Bone marrow (tissue), 2 donors: ENCODE data around the gene FMOD.
A peak's percentile ranks its signal among the peaks of the same experiment; 100 is the strongest.
"Not testable (repeated sequence)": the region's sequence is repeated elsewhere in the genome, so short reads cannot be mapped to it uniquely, and the experiment has no call there.

Experiments used
- DNase-seq, 2 donors: peaks; one replicate each; lab custom pipeline; 2025; lab: John Stamatoyannopoulos, UW

FMOD gene

DNA sequence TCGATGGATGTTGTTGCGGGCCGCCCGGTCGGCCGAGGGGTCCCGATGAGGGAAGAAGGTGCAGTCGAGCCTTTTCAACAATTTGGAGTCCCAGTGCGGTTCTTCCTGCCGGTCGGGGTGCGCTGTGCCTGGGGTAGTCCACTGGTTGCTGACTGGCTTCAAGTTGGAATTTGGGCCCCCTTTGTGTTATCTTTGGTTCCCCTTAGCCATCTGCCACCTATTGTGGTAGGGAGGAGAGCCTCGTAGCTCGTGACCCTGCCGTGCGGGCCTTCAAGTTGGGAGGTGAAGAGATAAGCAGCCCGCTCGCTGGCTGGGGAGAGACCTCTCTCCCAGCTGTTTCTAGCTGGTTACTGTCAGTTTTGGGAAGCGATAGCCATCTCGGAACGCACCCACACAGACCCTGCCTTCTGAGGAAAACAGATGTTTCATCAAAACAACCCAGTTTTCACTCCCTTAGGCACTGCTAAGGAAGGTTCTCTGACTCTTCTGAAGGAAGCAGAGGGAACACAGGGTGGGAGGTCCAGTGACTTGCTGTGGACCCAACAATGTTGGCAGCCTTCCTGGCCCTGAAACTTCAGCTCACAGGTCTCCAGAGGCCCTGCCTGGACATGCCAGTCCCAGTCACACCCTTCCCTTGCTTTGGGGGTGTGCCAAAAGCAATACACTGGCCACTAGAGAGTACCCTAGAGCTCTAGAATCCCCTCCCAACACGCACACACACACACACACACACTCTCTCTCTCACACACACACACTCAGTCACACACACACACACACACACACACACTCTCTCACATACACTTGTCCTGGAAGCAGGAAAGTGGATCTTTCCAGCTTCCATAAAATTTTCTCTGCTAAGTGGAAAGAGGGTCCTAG, 44.6 kb downstream of the FMOD start:
- peak; percentile 43 to 48 for DNase-seq

DNA sequence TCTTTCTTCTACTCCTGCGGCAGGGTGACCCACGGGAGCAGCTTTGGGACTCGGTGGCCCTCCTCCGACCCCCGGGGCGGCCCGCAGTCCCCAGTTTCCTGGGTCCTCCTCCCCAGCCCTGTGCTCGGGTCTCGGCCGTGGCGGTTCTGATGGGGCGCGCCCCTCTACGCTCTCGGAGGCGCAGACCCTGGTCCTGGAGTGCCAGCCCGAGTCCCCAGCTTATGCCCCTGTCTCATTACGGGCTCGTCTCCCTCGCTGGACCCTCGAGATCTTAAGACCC, 45.2 kb downstream of the FMOD start:
- DNase-seq: no peak

DNA sequence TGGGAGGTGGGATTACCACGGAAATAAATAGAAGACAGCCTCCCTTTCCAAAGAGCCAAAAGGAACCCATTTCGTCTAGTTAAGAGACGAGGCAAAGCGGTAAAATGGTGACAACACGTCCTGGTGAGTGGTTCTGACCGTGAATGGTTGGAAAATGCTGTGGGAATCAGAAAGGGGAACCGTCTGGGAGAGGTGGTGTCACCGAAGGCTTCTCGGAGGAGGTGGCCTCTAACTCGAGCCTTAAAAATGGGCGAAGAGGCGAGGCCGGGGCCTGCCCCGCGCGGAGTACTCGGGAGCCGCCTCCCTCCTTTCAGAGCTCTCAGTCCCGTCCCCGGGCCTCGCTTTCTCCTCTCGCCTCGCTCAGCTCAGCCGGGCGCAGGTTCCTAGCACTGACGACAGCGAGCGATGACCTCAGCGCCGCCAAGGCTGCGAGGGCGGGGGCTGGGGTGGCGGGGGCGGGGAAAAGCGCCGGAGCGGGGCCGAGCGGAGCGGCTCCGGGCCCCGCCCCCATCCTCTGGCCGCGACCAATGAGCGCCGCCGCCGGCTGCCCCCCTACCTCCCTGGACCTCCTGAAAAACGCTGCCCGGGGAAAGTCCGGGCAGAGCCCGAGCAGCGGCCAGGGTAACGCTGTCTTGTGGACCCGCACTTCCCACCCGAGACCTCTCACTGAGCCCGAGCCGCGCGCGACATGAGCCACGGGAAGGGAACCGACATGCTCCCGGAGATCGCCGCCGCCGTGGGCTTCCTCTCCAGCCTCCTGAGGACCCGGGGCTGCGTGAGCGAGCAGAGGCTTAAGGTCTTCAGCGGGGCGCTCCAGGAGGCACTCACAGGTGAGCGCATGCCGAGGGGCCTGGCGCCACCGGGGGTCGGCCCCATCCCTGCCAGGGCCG, 45.8 kb downstream of the FMOD start, which contains the start of gene BTG2:
BTG2 (plus strand) TSS at position 601 of the 890 bp plus-strand sequence; CDS start at position 689, 88 bp downstream.
- peak; percentile 70 to 83 for DNase-seq

DNA sequence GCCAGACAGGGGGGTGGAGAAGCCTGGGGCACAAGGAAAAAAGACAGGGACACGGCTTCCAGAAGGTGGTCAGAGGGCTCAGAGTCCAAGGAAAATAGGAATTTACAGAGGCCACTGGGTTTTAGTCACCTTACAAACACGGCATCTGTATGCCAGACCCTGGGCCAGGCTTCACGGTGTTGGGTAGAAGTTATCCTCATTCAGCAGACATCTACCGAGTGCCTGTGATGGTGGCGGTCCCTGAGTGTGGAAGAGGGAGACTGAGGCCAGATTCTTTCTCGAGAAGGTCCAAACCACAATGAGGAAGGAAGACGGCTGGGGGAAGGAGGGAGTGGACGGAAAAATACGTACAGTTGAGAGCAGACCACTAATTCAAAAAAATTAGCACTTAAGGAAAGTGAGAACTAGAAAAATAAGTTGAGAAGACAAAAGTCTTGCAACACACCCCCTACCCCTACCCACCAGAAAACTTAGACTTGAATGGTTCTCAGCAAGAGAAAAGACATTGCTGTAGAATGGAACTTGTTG, 46.5 kb downstream of the FMOD start:
- no peak for DNase-seq

DNA sequence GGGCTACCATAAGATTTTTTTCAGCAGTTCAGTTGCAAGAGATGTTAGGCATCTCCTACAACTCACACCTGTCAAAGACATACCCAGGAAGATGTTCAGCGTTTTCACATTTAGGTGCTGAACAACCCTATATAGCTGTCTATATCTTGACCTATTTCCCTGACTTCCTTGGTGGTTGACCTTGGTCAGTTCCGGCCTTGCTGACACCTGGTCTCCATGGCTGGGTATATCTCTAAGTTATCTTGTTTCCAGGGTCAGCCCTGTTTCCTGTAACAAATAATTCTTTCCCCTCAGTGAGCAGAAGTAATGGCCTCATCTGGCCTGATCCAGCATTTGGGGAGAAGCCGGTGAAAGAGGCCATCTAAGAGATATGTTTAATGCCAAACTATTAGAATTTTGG, 48.0 kb downstream of the FMOD start:
- no peak for DNase-seq

DNA sequence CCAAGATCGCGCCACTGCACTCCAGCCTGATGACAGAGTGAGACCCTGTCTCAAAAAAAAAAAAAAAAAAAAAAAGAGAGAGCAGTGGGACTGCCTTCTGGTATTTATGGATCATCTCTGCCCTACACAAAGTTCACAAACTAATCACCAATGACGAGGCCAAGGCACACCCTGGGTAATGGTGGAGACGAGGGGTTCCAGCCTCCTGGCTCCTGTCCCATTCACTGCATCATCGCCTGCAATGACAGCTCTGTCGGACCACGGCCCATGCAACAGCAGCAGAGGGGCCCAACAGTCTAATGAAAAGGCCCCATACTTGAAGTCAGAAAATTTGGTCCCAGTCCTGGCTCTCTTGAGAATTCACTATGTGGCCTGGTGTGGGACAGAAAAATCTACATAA, 48.5 kb downstream of the FMOD start:
- DNase-seq: no peak

DNA sequence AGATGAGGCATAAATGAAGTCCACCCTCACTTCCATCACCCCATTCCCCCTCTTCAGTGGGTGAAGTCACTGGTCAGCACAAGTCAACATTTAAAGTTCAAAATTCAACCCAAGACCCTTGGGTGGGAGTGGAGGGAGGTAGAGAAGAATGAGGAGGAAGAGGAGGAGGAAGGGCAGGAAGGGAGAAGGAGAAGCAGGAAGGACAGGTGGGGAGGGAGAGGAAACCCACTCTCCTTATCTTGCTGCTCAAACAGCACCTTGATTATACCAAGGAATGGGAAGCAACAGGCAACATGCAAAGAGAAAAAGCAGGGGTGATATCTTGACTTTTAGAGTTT, 49.6 kb downstream of the FMOD start:
- no peak for DNase-seq

DNA sequence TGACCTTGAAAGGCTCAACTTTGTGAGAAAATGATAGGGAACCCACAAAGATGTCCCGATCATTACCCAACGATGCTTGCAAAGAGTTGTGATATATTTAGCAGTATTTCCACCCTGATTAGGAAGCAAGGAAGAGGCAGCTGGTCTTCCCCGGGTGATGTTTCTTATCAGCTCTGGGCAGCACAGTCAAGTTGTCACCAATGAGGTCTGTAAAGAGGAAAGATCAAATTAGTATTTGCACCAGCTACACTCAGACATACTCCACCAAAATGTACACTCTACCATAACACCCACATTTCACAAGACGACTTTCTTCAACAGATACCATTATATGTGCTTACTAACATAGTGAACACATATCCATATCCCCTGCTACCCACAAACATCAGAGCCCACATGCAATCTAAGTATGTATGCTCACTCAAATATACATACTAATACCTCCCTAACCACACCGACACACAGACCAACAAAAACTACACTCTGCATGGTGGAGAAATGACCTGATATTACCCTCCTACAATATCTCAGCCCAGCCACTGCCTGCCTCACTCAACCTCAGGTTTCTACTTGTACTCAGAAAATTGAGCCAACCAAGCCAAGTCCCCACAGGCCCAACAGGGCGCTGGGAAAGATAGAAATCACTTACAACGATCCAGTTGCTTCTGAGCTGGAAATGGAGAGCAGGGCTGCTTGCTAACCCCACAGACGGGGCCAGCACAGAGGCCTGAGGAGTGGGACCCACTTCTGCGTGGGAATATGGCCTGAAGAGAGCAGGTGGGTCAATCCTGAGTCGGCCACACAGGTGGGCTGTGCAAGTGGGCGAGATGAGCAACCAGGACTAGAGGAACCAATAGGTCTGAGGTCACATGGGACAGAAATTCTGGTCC, 50.2 kb downstream of the FMOD start:
- DNase-seq: no peak

DNA sequence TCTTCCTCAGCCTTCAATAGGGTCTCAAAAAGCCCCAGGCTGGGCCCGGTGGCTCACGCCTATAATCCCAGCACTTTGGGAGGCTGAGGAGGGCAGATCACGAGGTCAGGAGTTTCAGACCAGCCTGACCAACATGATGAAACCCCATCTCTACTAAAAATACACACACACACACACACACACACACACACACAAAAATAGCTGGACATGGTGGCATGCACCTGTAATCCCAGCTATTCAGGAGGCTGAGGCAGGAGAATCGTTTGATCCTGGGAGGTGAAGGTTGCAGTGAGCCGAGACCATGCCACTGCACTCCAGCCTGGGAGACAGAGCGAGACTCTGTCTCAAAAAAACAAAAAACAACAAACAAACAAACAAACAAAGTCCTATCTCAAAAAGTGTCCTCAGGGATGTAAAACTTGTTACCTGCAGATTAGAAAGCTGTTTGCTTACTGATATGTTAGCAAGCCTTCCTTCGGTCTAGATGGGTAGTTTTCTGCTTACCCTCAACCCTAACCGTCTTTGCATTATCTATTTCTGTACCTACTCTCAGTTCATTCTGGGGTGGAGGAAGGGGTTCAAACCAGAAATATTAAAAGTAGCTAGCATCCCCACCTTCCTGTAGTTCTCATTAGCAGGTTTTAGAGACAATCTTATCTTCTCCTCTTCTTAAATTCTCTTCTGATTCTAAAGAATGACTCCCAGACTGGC, 51.0 kb downstream of the FMOD start:
- DNase-seq: not testable (repeated sequence)

DNA sequence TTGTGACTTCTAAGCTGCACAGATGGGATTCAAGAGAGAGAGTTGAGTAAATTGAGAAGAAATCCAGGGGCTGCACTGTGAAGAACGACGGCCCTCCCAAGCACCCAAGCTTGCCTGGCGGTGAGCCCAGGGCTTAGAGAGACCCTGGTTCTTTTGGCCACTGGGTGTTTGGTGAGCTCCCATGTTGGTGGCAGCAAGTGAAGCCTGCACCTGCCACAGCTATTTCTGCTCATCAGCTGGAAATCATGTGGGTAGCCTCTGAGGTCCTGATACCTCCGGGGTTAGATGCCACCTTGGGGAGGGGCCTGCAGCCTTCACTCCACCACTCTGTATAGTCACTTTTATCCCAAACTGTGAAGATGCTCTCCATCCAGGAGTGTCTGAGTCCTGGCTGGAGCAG, 51.8 kb downstream of the FMOD start:
- DNase-seq: no peak

DNA sequence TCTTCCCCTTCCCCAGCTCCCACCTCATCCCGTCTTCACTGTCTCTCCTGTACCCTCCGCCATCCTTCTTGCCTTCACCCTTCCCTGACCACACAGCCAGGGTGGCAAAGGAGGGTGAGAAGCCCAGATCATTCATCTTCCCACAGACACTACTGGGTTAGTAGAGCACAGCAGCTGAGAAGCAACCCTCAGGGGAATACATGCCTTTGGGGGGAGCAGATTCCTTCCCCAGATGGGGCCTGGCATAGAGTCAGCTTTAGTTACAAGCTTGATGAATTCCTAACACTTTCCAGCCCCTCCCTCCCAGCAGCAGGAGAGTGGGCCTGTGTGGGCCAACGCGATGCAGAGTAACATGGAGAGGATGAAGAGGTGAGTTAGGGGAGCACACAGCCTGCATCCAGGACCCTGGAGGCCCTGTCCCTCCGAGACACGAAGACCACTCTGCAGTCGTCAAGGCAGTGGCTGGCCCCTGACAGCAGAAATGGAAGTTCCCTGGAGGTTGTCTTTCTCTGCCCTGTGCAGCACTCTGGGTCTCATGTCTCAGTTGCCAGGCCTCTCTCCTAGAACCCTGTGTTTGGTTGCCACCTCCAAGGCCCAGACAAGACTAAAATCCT, 54.4 kb downstream of the FMOD start:
- DNase-seq: no peak

DNA sequence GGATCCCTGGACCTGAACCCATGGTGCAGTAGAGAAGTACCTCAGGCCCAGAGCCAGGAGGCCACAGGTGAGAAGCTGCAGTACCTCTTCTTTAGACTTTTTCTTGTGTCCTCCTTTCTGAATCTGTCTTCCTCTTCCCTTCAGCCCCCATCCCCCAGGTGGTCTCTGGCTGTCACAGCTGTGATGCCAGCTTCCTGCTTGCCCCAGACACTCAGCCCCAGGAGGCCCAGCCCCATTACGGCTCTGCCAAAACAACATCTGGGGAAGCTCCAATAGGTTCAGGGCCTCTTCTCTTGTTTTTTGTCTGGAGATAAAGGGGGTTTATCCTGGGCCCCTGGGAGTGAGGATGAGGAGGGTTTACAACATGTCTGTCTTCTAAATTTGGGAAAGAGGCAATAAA, 55.1 kb downstream of the FMOD start:
- peak in 1 of 2 donors; percentile 84 for DNase-seq

DNA sequence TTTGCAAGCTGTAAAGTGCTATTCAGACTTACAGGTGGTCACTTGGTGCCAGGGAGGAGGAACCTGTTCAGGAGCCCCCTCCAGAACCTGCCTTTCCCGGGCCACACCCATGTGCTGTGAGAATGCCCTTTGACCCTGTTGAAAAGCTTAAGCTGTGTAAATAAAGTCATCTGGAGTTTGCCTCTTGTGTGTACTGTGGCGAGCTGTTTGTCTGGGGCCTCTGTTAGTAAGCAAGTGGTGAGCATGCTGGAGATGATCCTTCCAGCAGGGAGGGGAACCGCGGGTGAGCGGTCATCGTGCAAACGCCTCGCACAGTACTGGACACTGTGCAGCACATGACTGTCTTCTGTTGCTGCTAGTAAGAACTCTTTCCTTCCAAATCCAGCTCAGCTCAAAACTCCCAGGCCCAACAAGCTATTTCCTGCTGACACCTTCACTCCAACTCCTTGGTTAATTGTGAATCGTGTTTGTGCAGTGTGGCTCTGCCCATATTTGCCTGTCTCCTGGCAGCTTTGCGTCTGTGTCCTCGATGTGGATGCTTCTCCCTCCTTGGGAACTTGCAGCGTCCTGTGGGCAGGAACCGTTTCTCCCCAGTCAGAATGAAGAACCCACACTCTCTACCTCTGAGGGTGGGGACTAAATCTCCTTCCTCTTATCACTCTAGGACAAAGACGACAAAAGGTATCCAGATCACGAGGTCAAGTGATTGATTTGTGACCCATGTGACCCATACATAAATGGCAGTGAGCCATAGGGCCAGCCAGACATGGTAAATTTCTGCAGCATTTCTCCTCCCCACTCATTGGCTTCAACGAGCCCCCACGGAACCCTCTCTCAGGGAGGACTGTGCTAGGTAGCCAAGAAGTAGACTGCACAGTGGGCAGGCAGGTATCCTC, 59.5 kb downstream of the FMOD start:
- no peak for DNase-seq
